ENCODE results near the gene WDTC1. TPM values are rescaled to one million over a fixed set of nuclear protein-coding genes. Genes with fewer than 3 reads are reported as not detected.

WDTC1 gene
- total and polyA plus RNA-seq, 4 donors: 12.8 to 38.5 (median 26.7) TPM

GRCh38 chr1:27301582-27302199, 67.3 kb downstream of the WDTC1 start:
- Histone ChIP-seq H3K27me3 (ENCODE audit: control insufficient read depth in 1 of 2, insufficient read depth in 2 of 2, low read length in 1 of 2) (no peaks in the 10 kb centered on the region), H3K36me3 (ENCODE audit: control insufficient read depth in 1 of 2, insufficient read depth in 2 of 2, low read length in 1 of 2) (peaks cover 0 to 10% of the 10 kb centered on the region in 2 donors), H3K27ac (ENCODE audit: low read depth in 1 of 2, low read length in 2 of 2) (no peak overlapping the region), H3K9me3 (ENCODE audit: control insufficient read depth, low read length) (no peaks in the 10 kb centered on the region), H3K4me1 (ENCODE audit: control insufficient read depth in 1 of 2, insufficient read depth in 2 of 2, low read length in 2 of 2) (no peaks in the 10 kb centered on the region), H3K4me3 (ENCODE audit: low read length in 2 of 2) (no peak overlapping the region)
- whole genome bisulfite sequencing, 2 donors: 87 to 89% methylated on average over 10 of the region's 10 CpGs
- intact Hi-C loops (cut with DNase I): loop anchor here (2.0 kb wide), 2 partner anchors 87 to 91 kb away; partner anchors contain the start of gene GPR3 (in 1 of the 2)
- DNase-seq (no peak), ATAC-seq (ENCODE audit: low FRiP score) (no peak)

GRCh38 chr1:27302612-27303011, 68.2 kb downstream of the WDTC1 start:
- DNase-seq (no peak), ATAC-seq (ENCODE audit: low FRiP score) (no peak)
- H3K27me3 ChIP-seq (ENCODE audit: control insufficient read depth in 1 of 2, insufficient read depth in 2 of 2, low read length in 1 of 2): no peaks in the 10 kb centered on the region
- H3K4me3 ChIP-seq (ENCODE audit: low read length in 2 of 2): no peak overlapping the region
- 91 to 93% methylated on average over 2 of the region's 2 CpGs for WGBS, 2 donors
- intact Hi-C loops (cut with DNase I): no loop called here
- peaks cover 0 to 7% of the 10 kb centered on the region in 2 donors for H3K36me3 ChIP-seq (ENCODE audit: control insufficient read depth in 1 of 2, insufficient read depth in 2 of 2, low read length in 1 of 2)
- H3K4me1 ChIP-seq (ENCODE audit: control insufficient read depth in 1 of 2, insufficient read depth in 2 of 2, low read length in 2 of 2): no peaks in the 10 kb centered on the region
- H3K27ac ChIP-seq (ENCODE audit: low read depth in 1 of 2, low read length in 2 of 2): no peak overlapping the region
- no peaks in the 10 kb centered on the region for H3K9me3 ChIP-seq (ENCODE audit: control insufficient read depth, low read length)

GRCh38 chr1:27303509-27303908, 69.1 kb downstream of the WDTC1 start:
- Histone ChIP-seq H3K4me1 (ENCODE audit: control insufficient read depth in 1 of 2, insufficient read depth in 2 of 2, low read length in 2 of 2) (no peaks in the 10 kb centered on the region), H3K9me3 (ENCODE audit: control insufficient read depth, low read length) (no peaks in the 10 kb centered on the region), H3K36me3 (ENCODE audit: control insufficient read depth in 1 of 2, insufficient read depth in 2 of 2, low read length in 1 of 2) (peaks cover 0 to 2% of the 10 kb centered on the region in 2 donors), H3K27ac (ENCODE audit: low read depth in 1 of 2, low read length in 2 of 2) (no peak overlapping the region), H3K4me3 (ENCODE audit: low read length in 2 of 2) (no peak overlapping the region), H3K27me3 (ENCODE audit: control insufficient read depth in 1 of 2, insufficient read depth in 2 of 2, low read length in 1 of 2) (no peaks in the 10 kb centered on the region)
- intact Hi-C loops (cut with DNase I): no loop called here
- peak in 1 of 2 donors; percentile 41 for DNase-seq
- WGBS, 2 donors: 86 to 89% methylated on average over 15 of the region's 15 CpGs
- ATAC-seq (ENCODE audit: low FRiP score): no peak

- DNase-seq (no peak), ATAC-seq (ENCODE audit: low FRiP score) (no peak)
- Histone ChIP-seq H3K9me3 (ENCODE audit: control insufficient read depth, low read length) (no peaks in the 10 kb centered on the region), H3K4me3 (ENCODE audit: low read length in 2 of 2) (no peak overlapping the region), H3K27ac (ENCODE audit: low read depth in 1 of 2, low read length in 2 of 2) (no peak overlapping the region), H3K27me3 (ENCODE audit: control insufficient read depth in 1 of 2, insufficient read depth in 2 of 2, low read length in 1 of 2) (no peaks in the 10 kb centered on the region), H3K36me3 (ENCODE audit: control insufficient read depth in 1 of 2, insufficient read depth in 2 of 2, low read length in 1 of 2) (peaks cover 0 to 2% of the 10 kb centered on the region in 2 donors), H3K4me1 (ENCODE audit: control insufficient read depth in 1 of 2, insufficient read depth in 2 of 2, low read length in 2 of 2) (no peaks in the 10 kb centered on the region)
- WGBS, 2 donors: 81 to 82% methylated on average over 11 of the region's 11 CpGs
- intact Hi-C loops (cut with DNase I): no loop called here
These were observed 71.6 kb downstream of the WDTC1 start for GRCh38 chr1:27306071-27306470.

GRCh38 chr1:27306892-27307761, 72.7 kb downstream of the WDTC1 start:
- Histone ChIP-seq H3K27ac (ENCODE audit: low read depth in 1 of 2, low read length in 2 of 2) (no peak overlapping the region), H3K4me3 (ENCODE audit: low read length in 2 of 2) (no peak overlapping the region), H3K9me3 (ENCODE audit: control insufficient read depth, low read length) (no peaks in the 10 kb centered on the region), H3K4me1 (ENCODE audit: control insufficient read depth in 1 of 2, insufficient read depth in 2 of 2, low read length in 2 of 2) (no peaks in the 10 kb centered on the region), H3K36me3 (ENCODE audit: control insufficient read depth in 1 of 2, insufficient read depth in 2 of 2, low read length in 1 of 2) (peaks cover 0 to 2% of the 10 kb centered on the region in 2 donors), H3K27me3 (ENCODE audit: control insufficient read depth in 1 of 2, insufficient read depth in 2 of 2, low read length in 1 of 2) (no peaks in the 10 kb centered on the region)
- intact Hi-C loops (cut with DNase I): no loop called here
- WGBS, 2 donors: 72 to 77% methylated on average over 11 of the region's 11 CpGs
- ATAC-seq (ENCODE audit: low FRiP score): peak; percentile 45
- DNase-seq: no peak

- no peak for ATAC-seq (ENCODE audit: low FRiP score)
- Histone ChIP-seq H3K36me3 (ENCODE audit: control insufficient read depth in 1 of 2, insufficient read depth in 2 of 2, low read length in 1 of 2) (peaks cover 0 to 2% of the 10 kb centered on the region in 2 donors), H3K9me3 (ENCODE audit: control insufficient read depth, low read length) (no peaks in the 10 kb centered on the region), H3K4me1 (ENCODE audit: control insufficient read depth in 1 of 2, insufficient read depth in 2 of 2, low read length in 2 of 2) (no peaks in the 10 kb centered on the region), H3K27me3 (ENCODE audit: control insufficient read depth in 1 of 2, insufficient read depth in 2 of 2, low read length in 1 of 2) (no peaks in the 10 kb centered on the region), H3K27ac (ENCODE audit: low read depth in 1 of 2, low read length in 2 of 2) (no peak overlapping the region), H3K4me3 (ENCODE audit: low read length in 2 of 2) (no peak overlapping the region)
- intact Hi-C loops (cut with DNase I): no loop called here
- DNase-seq: no peak
- WGBS, 2 donors: 81 to 84% methylated on average over 6 of the region's 6 CpGs
These were observed 73.6 kb downstream of the WDTC1 start for GRCh38 chr1:27307874-27308598.

GRCh38 chr1:27314169-27314568, 79.7 kb downstream of the WDTC1 start:
- Histone ChIP-seq H3K4me3 (ENCODE audit: low read length in 2 of 2) (no peak overlapping the region), H3K27me3 (ENCODE audit: control insufficient read depth in 1 of 2, insufficient read depth in 2 of 2, low read length in 1 of 2) (no peaks in the 10 kb centered on the region), H3K4me1 (ENCODE audit: control insufficient read depth in 1 of 2, insufficient read depth in 2 of 2, low read length in 2 of 2) (no peaks in the 10 kb centered on the region), H3K9me3 (ENCODE audit: control insufficient read depth, low read length) (no peaks in the 10 kb centered on the region), H3K36me3 (ENCODE audit: control insufficient read depth in 1 of 2, insufficient read depth in 2 of 2, low read length in 1 of 2) (no peaks in the 10 kb centered on the region), H3K27ac (ENCODE audit: low read depth in 1 of 2, low read length in 2 of 2) (no peak overlapping the region)
- DNase-seq: no peak
- ATAC-seq (ENCODE audit: low FRiP score): no peak
- intact Hi-C loops (cut with DNase I): no loop called here
- 63 to 78% methylated on average over 3 of the region's 3 CpGs for WGBS, 2 donors

- no peaks in the 10 kb centered on the region for H3K36me3 ChIP-seq (ENCODE audit: control insufficient read depth in 1 of 2, insufficient read depth in 2 of 2, low read length in 1 of 2)
- no peaks in the 10 kb centered on the region for H3K27me3 ChIP-seq (ENCODE audit: control insufficient read depth in 1 of 2, insufficient read depth in 2 of 2, low read length in 1 of 2)
- ATAC-seq (ENCODE audit: low FRiP score) (no peak), DNase-seq (peak in 1 of 2 donors; percentile 13)
- 62 to 63% methylated on average over 2 of the region's 2 CpGs for WGBS, 2 donors
- H3K4me1 ChIP-seq (ENCODE audit: control insufficient read depth in 1 of 2, insufficient read depth in 2 of 2, low read length in 2 of 2): no peaks in the 10 kb centered on the region
- H3K9me3 ChIP-seq (ENCODE audit: control insufficient read depth, low read length): no peaks in the 10 kb centered on the region
- no peak overlapping the region for H3K4me3 ChIP-seq (ENCODE audit: low read length in 2 of 2)
- intact Hi-C loops (cut with DNase I): no loop called here
- no peak overlapping the region for H3K27ac ChIP-seq (ENCODE audit: low read depth in 1 of 2, low read length in 2 of 2)
These were observed 80.3 kb downstream of the WDTC1 start for GRCh38 chr1:27314737-27315136.

Measured in aorta (tissue), 5 donors.